HG03175 (cell line): Measurements from ENCODE around the gene TMEM91.
A peak's percentile ranks its signal among the peaks of the same experiment; 100 is the strongest.
"Not testable (repeated sequence)": the region's sequence is repeated elsewhere in the genome, so short reads cannot be mapped to it uniquely, and the experiment has no call there.

Experiments used
- ATAC-seq: cut with Tn5 transposase; IDR thresholded peaks from one replicate; pipeline ENCODE4 v1.9.1; 2021; ENCODE audit warnings: mild to moderate bottlenecking, moderate library complexity; ENCODE audit not compliant: unreplicated experiment

The TMEM91 gene

GRCh38 chr19:41352609-41353465 lies 23.5 kb upstream of the TMEM91 start:
- ATAC-seq, result no peak

DNA sequence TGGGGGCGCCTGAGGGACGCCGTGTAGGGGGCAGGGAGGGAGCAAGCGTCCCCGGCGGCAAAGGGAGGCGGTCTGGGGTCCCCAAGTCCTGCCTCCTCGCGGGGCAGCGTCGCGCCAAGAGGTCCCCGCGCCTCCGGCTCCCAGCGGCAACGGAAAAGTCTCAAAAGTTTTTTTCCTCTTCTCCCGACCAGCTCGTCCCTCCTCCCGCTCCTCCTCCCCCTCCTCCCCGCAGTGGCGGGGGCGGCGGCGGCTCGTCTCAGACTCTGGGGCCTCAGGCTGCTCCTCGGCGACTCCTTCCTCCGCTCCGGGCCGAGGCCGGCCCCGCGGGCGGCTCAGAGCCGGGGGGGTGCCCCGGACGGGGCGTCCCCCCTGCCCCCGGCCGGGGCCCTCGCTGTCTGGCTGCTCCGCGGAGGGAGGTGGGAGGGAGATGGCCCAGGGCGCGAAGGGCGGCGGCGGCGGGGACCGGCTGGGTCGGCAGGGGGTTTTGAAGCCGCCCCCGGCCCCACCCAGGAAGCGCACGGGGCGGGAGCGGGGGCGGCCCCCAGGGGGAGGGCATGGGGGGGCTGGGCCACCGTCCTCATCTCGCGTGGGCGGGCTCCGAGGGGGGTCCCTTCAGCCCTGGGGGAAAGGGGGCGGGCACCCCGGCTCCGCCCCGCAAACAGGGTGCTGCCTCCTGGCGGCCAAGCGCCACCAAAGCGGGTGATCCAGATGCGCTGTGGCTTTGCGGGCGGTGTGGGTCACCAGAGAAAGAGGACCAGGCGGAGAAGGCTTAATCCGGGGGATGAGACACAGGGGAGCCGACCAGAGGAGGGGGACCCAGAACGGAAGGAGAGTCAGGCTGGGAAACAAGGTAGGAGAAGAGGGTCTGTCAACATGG lies 22.6 kb upstream of the TMEM91 start, which contains the start of gene TGFB1:
Gene TGFB1, minus strand, starts transcription at position 457 of the 877 bp plus-strand sequence. CDS start 878 bp downstream, outside the sequence.
- peak; percentile 54 for ATAC-seq

GRCh38 chr19:41354343-41354953 lies 21.9 kb upstream of the TMEM91 start:
- ATAC-seq, result peak; percentile 0

GRCh38 chr19:41355035-41355434 lies 21.3 kb upstream of the TMEM91 start:
- no peak for ATAC-seq

DNA sequence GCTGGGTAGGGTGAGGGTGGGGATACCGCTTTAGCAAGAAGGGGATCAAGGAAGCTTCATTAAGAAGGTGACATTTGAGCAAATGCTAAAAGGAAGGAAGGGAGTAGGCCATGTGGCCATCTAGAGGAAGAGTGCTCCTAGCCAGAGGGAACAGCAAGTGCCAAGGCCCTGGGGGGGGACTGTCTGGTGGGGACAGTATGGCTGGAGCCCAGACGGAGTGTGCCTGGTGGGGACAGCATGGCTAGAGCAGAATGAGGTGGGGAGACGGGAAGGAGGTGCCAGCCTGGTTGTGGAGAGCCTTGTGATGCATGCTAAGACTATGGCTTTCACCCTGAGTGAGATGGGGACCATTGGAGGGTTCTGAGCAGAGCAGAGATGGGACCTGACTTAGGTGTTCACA lies 20.5 kb upstream of the TMEM91 start:
- no peak for ATAC-seq

- ATAC-seq, result no peak
Measured at GRCh38 chr19:41356984-41357739, 19.2 kb upstream of the TMEM91 start.

DNA sequence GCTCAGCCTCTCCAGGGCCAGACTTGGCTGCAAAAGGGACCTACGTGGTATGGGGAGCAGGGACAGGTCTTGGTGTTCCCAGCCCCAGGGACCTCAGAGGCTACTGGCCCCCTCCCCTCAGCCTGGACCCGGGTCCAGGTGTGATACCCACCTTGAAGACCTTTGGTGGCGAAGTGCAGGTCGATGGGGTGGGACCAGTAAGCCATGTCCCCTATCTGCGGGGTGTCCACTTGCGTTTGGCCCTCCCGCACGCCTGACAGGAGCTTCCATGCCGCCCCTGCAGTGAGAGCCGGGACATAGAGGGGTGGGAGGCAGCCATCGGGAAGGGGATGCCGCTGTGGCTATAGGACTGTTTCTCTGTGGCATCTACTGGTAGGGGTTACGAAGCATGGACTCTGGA lies 18.6 kb upstream of the TMEM91 start:
- no peak for ATAC-seq

GRCh38 chr19:41359741-41360140 lies 16.6 kb upstream of the TMEM91 start:
- ATAC-seq, result no peak

GRCh38 chr19:41362143-41362847 lies 14.0 kb upstream of the TMEM91 start:
- ATAC-seq, result no peak

DNA sequence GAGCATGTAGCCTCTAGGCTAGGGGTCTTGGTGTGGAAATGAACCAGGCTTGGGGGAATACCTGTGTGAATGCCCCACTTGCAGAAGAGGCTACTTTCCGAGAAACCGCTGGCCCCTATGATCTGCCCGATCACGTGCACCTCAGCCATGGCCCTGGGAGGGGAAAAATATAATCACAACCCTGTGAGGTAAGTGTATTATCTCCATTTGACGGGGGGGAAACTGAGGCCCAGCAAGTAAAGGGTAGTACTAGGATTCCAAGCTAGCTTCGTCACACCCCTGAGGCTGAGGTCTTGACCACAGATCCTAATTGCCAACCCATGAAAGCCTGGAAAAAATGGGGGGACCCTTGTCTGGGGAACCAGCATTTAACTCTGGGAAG lies 13.0 kb upstream of the TMEM91 start:
- no peak for ATAC-seq

DNA sequence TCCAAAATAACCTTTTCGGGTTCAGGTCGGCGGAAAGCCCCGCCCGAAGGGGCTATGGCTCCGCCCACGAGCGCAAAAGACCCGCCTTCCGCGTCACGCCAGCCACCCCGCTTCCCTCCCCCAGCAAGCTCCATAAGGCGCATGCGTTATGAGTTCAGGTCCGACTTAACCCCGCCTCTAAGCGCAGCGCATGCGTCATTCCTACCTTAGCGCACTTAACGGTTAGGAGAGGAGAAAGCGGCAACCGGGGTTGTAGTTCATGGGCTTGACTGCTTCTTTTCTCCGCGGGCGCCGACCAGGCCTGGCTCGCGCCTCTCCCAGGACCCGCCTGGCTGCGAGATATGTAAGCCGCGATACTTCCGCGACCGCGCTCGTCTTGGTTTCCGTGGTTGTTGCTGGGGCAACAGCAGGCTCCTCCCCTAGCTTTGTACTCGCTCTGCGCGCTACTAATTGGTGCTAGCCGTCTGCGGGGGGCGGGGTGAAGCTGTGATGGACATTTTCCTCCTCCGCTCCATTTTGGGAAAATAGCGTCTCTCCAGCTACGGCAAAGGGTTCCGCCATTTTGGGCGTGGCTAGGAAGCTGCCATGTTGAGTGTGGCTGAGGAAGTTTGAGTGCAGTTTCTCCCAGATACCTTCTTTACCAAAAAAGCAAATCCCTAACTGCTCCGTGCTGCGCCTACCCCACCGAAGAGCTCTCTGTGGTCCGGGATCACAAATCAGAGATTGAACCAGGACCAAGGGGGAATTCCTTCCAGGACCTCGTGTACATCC lies 12.4 kb upstream of the TMEM91 start, which contains the start of gene B9D2:
Gene B9D2, minus strand, starts transcription at position 397 of the 771 bp plus-strand sequence. CDS start 630 bp downstream, outside the sequence.
- peak; percentile 85 for ATAC-seq

DNA sequence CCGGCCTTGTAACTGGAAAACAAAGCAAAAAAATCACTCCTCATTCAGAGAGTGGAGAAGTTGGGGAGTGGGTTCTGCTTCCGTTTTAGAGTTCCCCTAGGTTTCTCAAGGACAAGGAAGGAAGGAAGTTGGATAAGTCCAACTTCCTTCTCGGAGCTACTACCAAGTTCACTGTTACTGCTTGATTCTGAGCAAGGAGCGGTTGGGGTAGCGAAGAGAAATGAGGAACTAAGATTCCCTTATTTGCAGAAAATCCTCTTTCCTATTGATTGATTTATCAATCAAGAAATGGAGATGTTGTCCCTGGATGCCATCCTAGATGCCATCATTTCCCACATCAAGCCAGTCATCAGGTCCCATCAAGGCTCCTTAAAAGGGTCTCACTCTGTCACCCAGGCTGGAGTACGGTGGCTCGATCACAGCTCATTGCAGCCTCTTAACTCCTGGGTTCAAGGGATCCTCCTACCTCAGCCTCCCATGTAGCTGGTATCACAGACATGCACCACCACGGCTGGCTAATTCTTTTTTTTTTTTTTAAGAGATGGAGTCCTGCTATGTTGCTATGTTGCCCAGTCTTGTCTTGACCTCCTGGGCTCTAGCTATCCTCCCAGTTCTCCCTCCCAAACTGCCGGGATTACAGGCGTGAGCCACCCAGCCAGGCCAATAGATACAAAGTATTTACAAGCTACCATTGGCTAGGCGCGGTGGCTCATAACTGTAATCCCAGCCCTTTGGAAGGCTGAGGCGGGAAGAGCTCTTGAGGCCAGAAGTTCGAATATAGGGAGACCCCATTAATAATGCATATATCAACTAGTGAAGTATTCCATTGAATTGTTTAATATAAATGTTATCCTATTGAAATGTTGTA lies 11.6 kb upstream of the TMEM91 start:
- ATAC-seq, result no peak

GRCh38 chr19:41366089-41366488 lies 10.2 kb upstream of the TMEM91 start:
- ATAC-seq, result no peak

- no peak for ATAC-seq
Measured at GRCh38 chr19:41367848-41368301, 8.5 kb upstream of the TMEM91 start.

DNA sequence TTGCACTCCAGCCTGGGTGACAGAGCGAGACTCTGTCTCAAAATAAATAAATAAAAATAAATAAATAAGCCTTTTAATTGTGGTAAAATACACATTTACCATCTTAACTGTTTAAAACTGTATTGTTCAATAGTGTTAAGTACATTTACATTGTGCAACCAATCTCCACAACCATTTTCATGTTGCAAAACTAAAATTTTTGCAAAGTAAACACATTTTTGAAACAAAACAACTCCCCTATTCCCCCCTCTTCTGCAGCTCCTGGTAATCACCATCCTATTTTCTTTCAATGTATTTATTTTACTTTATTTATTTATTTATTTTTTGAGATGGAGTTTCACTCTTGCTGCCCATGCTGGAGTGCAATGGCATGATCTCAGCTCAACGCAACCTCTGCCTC lies 6.6 kb upstream of the TMEM91 start:
- no peak for ATAC-seq

GRCh38 chr19:41371119-41371518 lies 5.2 kb upstream of the TMEM91 start:
- not testable (repeated sequence) for ATAC-seq

DNA sequence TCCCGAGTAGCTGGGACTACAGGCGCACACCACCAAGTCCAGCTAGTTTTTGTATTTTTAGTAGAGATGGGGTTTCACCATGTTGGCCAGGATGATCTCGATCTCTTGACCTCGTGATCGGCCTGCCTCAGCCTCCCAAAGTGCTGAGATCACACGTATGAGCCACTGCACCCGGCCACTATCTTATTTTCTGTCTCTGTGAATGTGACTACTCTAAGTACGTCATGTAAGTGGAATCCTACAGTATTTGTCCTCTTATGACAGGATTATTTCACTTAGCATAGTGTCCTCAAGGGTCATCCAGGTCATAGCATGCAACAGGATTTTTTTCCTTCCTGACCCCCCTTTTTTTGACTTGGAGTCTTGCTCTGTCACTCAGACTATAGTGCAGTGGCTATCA lies 4.8 kb upstream of the TMEM91 start:
- no peak for ATAC-seq

DNA sequence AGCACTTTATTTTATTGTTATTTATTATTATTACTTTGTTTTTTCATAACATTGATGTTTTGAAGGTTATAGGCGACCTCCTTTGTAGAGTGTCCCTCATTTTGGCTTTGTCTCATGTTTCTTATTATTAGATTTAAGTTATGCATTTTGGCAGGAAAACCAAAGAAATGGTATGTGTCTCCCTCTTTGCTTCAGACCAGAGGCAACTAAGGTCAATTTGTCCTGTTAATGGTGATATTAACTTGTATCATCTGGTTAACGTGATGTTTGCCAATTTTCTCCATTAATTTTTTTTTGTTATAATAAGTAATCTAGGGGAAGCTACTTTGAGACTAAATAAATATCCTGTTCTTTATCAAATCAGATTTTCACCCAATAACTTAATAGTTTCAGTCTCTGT lies 3.8 kb upstream of the TMEM91 start:
- ATAC-seq, result no peak
